Nephron progenitor cell (in vitro differentiated cells): Measurements from ENCODE around the gene CST3.

Experiments
- DNase-seq: peaks from one replicate; pipeline ENCODE4 v3.0.0; 2021
- H3K27ac Mint-ChIP-seq: 2 replicates; pipeline ENCODE4 v1.8.0; 2021; ENCODE audit warnings: mild to moderate bottlenecking, moderate library complexity, mixed read lengths
- H3K27me3 Mint-ChIP-seq: 2 replicates; pipeline ENCODE4 v1.8.0; 2021; ENCODE audit warnings: mild to moderate bottlenecking, low read depth, mixed read lengths; ENCODE audit not compliant: poor library complexity
- H3K36me3 Mint-ChIP-seq: 2 replicates; pipeline ENCODE4 v1.8.0; 2021; ENCODE audit warnings: low read depth, mixed read lengths
- H3K4me1 Mint-ChIP-seq: 2 replicates; pipeline ENCODE4 v1.8.0; 2021; ENCODE audit warnings: mixed read lengths
- H3K4me3 Mint-ChIP-seq: 2 replicates; pipeline ENCODE4 v1.8.0; 2021; ENCODE audit warnings: mild to moderate bottlenecking, moderate library complexity, mixed read lengths
- H3K9me3 Mint-ChIP-seq: 2 replicates; pipeline ENCODE4 v1.8.0; 2021; ENCODE audit warnings: mild to moderate bottlenecking, moderate library complexity, mixed read lengths
- TF ChIP-seq, protein P1 (sequence below): fragments of 200-600 bp; sonication (generic); IDR thresholded peaks from 2 replicates; pipeline ENCODE4 v1.5.0; 2021; ENCODE audit warnings: antibody characterized with exemption

The CST3 gene

DNA sequence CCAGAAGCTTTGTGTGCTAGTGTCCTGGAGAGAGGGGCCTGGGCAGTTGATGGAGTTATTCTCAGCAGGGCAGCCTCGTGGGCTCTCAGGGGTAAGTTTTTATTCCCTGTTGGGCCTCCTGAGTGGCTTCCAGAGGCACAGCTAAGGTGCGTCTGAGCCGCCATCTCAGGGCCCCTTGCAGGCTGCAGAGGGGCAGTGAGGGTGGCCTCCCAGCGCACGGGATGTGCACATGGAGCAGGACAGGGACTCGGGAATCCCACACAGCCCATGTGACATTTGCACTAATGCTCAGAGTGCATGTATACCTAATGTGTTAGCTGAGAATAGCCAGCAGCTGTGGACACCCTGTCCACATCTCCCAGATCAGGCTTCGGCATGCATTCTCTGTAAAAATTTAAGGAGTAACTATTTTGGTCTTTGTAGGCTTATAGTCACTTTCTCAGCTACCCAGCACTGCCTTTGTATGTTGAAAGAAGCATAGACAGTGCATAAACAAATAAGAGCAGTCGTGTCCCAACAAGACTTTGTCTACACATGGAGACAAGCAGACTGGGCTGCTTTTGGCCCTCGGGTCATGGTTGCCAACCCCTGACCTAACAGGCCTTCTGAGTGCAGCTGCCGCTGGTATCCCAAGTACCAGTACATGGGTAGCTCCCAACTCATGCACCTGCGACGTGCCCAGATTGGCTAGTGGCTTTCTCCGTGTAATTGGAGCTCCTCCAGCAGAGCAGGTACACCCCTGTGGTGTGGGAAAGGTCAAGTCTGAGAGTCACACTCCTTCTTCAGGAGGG lies 50.8 kb downstream of the CST3 start:
- Mint-ChIP-seq H3K4me3 (no peak overlapping the region), H3K36me3 (peaks cover 6% of the 10 kb centered on the region)
- no peak for DNase-seq

DNA sequence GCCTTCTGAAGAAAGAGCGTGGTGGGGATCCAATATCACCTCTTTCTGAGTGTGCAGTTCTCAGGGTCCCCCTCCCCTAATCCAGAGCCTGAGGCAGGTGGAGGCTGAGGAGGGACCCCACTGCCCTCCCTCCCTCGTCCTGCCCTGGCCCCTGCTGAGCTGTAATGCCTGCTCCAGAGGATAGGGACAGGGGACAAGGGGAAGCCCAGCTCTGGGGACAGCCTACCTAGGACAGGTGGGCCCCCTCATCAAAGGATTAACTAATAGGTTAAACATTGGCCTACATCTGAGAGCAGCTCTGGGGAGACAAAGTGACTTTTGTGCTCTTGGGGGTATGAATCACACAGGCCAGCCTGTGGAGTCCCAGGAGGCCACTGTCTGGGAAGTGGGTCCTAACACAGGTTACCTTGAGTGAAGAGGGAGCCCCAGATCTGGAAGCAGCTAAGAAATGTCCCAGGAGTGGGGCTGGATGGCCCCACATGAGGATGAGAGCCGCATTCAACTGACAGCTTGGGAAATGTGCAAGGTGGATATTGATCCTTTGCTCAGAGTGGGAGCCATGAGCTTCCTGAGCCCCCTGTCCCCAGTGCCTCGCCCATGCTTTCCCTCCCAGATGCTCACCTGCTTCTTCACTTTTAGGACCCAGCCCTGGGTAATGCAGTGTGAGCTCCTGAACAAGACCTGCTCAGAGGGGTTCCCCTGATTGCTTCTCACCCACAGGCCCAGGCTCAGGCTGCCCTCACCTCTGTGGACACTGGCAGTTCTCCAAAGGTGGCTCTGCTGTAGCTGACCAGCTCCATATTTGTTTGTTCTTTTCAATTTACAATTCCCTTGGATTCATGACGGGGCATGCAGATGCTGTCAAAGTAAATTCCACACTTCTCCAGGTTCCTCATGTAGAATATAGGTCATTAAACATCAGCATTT lies 51.7 kb downstream of the CST3 start:
- H3K27ac Mint-ChIP-seq: no peak overlapping the region
- peaks cover 23% of the 10 kb centered on the region for H3K9me3 Mint-ChIP-seq
- H3K4me1 Mint-ChIP-seq: peaks cover 7% of the 10 kb centered on the region
- peaks cover 9% of the 10 kb centered on the region for H3K36me3 Mint-ChIP-seq
- TF ChIP-seq, protein P1, sequence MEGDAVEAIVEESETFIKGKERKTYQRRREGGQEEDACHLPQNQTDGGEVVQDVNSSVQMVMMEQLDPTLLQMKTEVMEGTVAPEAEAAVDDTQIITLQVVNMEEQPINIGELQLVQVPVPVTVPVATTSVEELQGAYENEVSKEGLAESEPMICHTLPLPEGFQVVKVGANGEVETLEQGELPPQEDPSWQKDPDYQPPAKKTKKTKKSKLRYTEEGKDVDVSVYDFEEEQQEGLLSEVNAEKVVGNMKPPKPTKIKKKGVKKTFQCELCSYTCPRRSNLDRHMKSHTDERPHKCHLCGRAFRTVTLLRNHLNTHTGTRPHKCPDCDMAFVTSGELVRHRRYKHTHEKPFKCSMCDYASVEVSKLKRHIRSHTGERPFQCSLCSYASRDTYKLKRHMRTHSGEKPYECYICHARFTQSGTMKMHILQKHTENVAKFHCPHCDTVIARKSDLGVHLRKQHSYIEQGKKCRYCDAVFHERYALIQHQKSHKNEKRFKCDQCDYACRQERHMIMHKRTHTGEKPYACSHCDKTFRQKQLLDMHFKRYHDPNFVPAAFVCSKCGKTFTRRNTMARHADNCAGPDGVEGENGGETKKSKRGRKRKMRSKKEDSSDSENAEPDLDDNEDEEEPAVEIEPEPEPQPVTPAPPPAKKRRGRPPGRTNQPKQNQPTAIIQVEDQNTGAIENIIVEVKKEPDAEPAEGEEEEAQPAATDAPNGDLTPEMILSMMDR: no peak
- DNase-seq: no peak
- H3K27me3 Mint-ChIP-seq: peaks cover 3% of the 10 kb centered on the region
- no peak overlapping the region for H3K4me3 Mint-ChIP-seq

More for the DNA sequence above, 50.8 kb downstream of the CST3 start:
- TF ChIP-seq, protein P1: no peak
- Mint-ChIP-seq H3K27me3 (peaks cover 3% of the 10 kb centered on the region), H3K4me1 (peaks cover 7% of the 10 kb centered on the region), H3K27ac (no peak overlapping the region), H3K9me3 (peaks cover 19% of the 10 kb centered on the region)

- Mint-ChIP-seq H3K27me3 (peaks cover 3% of the 10 kb centered on the region), H3K4me3 (no peak overlapping the region), H3K27ac (no peak overlapping the region), H3K36me3 (peaks cover 10% of the 10 kb centered on the region), H3K9me3 (peaks cover 29% of the 10 kb centered on the region), H3K4me1 (peaks cover 7% of the 10 kb centered on the region)
- no peak for DNase-seq
- TF ChIP-seq, protein P1: no peak
These were observed 52.3 kb downstream of the CST3 start for GRCh38 chr20:23585449-23585807.

DNA sequence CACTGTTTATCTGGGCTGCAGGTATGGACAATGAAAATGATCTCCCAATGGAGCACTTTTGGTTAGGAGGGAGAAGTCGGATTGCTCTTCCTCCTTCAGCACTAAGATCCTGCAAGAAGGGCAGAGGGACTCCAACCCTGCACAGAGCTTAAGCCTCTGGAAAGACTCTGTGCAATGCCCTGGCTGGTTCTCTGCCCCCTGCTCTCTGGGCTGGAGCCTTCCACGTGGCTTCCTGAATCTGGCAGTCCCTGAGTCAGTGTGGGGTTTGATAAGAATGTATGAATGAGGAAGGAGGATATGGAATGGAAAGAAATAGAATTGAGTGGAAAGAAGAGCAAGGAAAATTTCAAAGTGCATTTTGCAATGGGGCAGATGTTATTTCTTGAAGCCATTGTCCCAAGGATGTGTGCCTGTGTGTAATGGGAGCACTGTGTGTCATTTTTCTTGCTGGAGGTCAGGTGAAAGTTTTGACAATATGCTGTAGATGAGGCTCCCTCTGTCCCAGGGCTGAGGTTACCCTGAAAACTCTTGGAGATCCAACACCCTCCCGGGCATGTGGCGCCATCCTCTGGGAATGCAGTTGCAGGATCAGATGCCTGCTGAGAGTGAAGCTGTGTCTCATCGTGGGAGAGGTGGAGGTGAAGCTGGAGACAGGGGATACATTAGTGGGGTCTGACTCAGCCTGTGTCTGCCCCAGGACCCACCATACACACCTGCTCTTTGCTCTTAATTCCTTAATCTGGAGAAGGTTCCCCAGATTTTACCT lies 53.1 kb downstream of the CST3 start:
- no peak for DNase-seq
- H3K4me3 Mint-ChIP-seq: no peak overlapping the region
- peaks cover 7% of the 10 kb centered on the region for H3K4me1 Mint-ChIP-seq
- peaks cover 10% of the 10 kb centered on the region for H3K36me3 Mint-ChIP-seq
- H3K27me3 Mint-ChIP-seq: peaks cover 3% of the 10 kb centered on the region
- H3K27ac Mint-ChIP-seq: no peak overlapping the region
- H3K9me3 Mint-ChIP-seq: peaks cover 36% of the 10 kb centered on the region
- TF ChIP-seq, protein P1: no peak
